Right atrium auricular region (tissue), 2 donors: ENCODE measurements around the gene IGF2R. TPM values are rescaled to one million over a fixed set of nuclear protein-coding genes. Genes with fewer than 3 reads are reported as not detected.
"Not testable (repeated sequence)": the region's sequence is repeated elsewhere in the genome, so short reads cannot be mapped to it uniquely, and the experiment has no call there.

ENCODE experiments used
- DNase-seq: peaks from one replicate; pipeline ENCODE4 v3.0.0-alpha.2; 2019; ENCODE audit warnings: low spot score
- H3K27ac ChIP-seq, 2 donors: fragments of 200-600 bp; sonication (generic); 1 replicate in 1 of 2; 2 replicates in 1 of 2; pipeline ENCODE4 v1.5.1; 2016 to 2019
- H3K27me3 ChIP-seq, 2 donors: fragments of 200-600 bp; sonication (generic); one replicate each; pipeline versions ENCODE4 v1.5.1 to v1.6.0; 2017 to 2019
- H3K36me3 ChIP-seq: fragments of 200-600 bp; sonication (generic); one replicate; pipeline ENCODE4 v1.5.1; 2016
- H3K4me1 ChIP-seq, 2 donors: fragments of 200-600 bp; sonication (generic); one replicate each; pipeline versions ENCODE4 v1.5.1 to v1.6.0; 2017 to 2019
- H3K4me3 ChIP-seq, 2 donors: fragments of 200-600 bp; sonication (generic); 1 replicate in 1 of 2; 2 replicates in 1 of 2; pipeline ENCODE4 v1.5.1; 2017 to 2019; ENCODE audit warnings: mild to moderate bottlenecking in 1 of 2, moderate library complexity in 1 of 2
- H3K9me3 ChIP-seq, 2 donors: fragments of 200-600 bp; sonication (generic); one replicate each; pipeline ENCODE4 v1.5.1; 2019
- CTCF ChIP-seq, 2 donors: fragments of 200-600 bp; sonication (generic); IDR thresholded peaks; one replicate each; pipeline ENCODE4 v1.5.1; 2019; ENCODE audit warnings: antibody characterized with exemption in 2 of 2
- total RNA-seq, 2 donors: library from RNA; depleted of rRNA; stranded (reverse); fragments of >200 nt; gene quantifications; one replicate each; pipeline ENCODE4 v1.1.0, GENCODE V29; 2016

IGF2R gene
- total RNA-seq, 2 donors from 2014 or later: 47.9 to 48.9 TPM

GRCh38 chr6:160108077-160108476 is 139.2 kb downstream of the IGF2R start:
- TF ChIP-seq CTCF (IDR thresholded peaks at IDR 0.05): no peak
- no peaks in the 10 kb centered on the region for H3K4me1 ChIP-seq
- no peak for DNase-seq
- H3K36me3 ChIP-seq: peaks cover 30% of the 10 kb centered on the region
- no peaks in the 10 kb centered on the region for H3K9me3 ChIP-seq
- H3K27ac ChIP-seq: no peak overlapping the region
- no peaks in the 10 kb centered on the region for H3K27me3 ChIP-seq
- no peak overlapping the region for H3K4me3 ChIP-seq

- Histone ChIP-seq H3K27me3 (no peaks in the 10 kb centered on the region), H3K4me3 (no peak overlapping the region), H3K4me1 (no peaks in the 10 kb centered on the region), H3K9me3 (no peaks in the 10 kb centered on the region), H3K36me3 (peaks cover 9% of the 10 kb centered on the region), H3K27ac (no peak overlapping the region)
- DNase-seq: no peak
- TF ChIP-seq CTCF (IDR thresholded peaks at IDR 0.05): no peak
These were observed 141.8 kb downstream of the IGF2R start for GRCh38 chr6:160110586-160111123.

GRCh38 chr6:160111806-160112205 is 142.9 kb downstream of the IGF2R start:
- H3K4me3 ChIP-seq: no peak overlapping the region
- no peak overlapping the region for H3K27ac ChIP-seq
- no peaks in the 10 kb centered on the region for H3K9me3 ChIP-seq
- no peaks in the 10 kb centered on the region for H3K27me3 ChIP-seq
- DNase-seq: no peak
- H3K4me1 ChIP-seq: no peaks in the 10 kb centered on the region
- no peak for TF ChIP-seq CTCF (IDR thresholded peaks at IDR 0.05)
- peaks cover 5% of the 10 kb centered on the region for H3K36me3 ChIP-seq

GRCh38 chr6:160112628-160113299 is 143.9 kb downstream of the IGF2R start:
- no peak for TF ChIP-seq CTCF (IDR thresholded peaks at IDR 0.05)
- H3K27me3 ChIP-seq: no peaks in the 10 kb centered on the region
- DNase-seq: no peak
- no peak overlapping the region for H3K27ac ChIP-seq
- no peaks in the 10 kb centered on the region for H3K4me1 ChIP-seq
- no peaks in the 10 kb centered on the region for H3K9me3 ChIP-seq
- H3K4me3 ChIP-seq: no peak overlapping the region
- peaks cover 5% of the 10 kb centered on the region for H3K36me3 ChIP-seq

GRCh38 chr6:160114536-160114935 is 145.7 kb downstream of the IGF2R start:
- not testable (repeated sequence) for H3K36me3 ChIP-seq, H3K4me1 ChIP-seq

GRCh38 chr6:160115421-160115820 is 146.5 kb downstream of the IGF2R start:
- Histone ChIP-seq H3K9me3 (no peaks in the 10 kb centered on the region), H3K27me3 (no peaks in the 10 kb centered on the region), H3K4me1 (no peaks in the 10 kb centered on the region), H3K36me3 (peaks cover 5% of the 10 kb centered on the region), H3K4me3 (no peak overlapping the region), H3K27ac (no peak overlapping the region)
- TF ChIP-seq CTCF (IDR thresholded peaks at IDR 0.05): no peak
- no peak for DNase-seq

More at GRCh38 chr6:160114536-160114935, 145.7 kb downstream of the IGF2R start:
- H3K27ac ChIP-seq, H3K4me3 ChIP-seq, H3K27me3 ChIP-seq, H3K9me3 ChIP-seq, DNase-seq: not testable (repeated sequence)
